Measurements from ENCODE around the gene TUBA3E.
"Not testable (repeated sequence)": the region's sequence is repeated elsewhere in the genome, so short reads cannot be mapped to it uniquely, and the experiment has no call there.

Gene TUBA3E

DNA sequence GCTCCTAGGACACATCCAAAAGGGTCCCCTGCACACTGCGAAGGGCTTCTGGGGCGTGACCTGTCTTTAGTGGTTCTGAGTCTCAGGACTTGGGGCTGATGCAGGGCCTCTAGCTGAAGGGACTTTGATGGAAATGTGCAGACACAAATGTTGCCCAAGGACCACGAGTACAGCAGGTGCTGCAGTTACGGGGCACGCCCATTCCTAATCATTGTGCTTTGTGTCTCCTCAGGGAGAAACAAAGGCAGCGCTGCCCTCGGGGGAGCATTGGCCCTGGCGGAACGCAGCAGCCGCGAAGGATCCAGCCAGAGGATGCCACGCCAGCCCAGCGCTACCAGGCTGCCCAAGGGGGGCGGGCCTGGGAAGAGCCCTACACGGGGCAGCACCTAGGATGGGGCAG, 8.0 kb downstream of the TUBA3E start:
- no peak for DNase-seq

DNA sequence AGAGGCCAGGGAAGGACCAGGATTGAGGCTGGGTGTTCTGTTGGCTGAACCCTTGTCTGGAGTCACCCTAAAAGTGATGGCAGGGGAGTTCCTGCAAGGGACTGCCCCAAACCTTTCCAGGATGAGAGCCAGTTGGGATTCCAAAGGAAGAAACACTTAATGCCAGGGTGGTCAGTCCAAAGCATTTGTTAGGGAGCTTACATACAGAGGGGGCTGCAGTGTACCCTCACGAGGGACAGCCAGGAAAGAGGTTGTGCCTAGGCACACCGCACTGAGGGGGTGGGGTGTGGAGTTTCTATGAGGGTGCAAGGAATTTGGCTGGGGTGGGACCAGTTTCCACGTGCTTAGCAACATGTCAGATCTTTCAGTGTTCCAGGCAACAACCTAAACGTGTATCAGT, 9.3 kb downstream of the TUBA3E start:
- DNase-seq: not testable (repeated sequence)

GRCh38 chr2:130187859-130188792, 10.1 kb downstream of the TUBA3E start:
- DNase-seq: not testable (repeated sequence)

GRCh38 chr2:130187268-130187667, 11.0 kb downstream of the TUBA3E start:
- DNase-seq: no peak

DNA sequence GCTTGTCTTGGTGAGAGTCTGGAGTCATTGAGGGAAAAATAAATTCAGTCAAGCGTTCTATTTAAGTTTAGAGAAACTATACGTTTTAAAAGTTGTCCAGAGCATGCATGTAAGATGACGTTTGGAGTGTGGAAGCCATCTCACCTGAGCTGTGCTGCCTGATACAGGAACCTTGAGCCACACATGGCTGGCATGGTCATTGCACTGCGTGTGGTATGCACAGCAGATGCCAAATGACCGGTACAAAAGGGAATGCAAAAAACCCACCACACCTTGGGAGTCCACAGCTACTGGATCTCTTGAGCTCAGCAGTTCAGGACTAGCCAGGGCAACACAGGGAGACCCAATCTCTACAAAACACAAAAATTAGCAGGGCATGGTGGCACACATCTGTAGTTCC, 11.8 kb downstream of the TUBA3E start:
- no peak for DNase-seq

GRCh38 chr2:130185896-130186295, 12.3 kb downstream of the TUBA3E start:
- DNase-seq: no peak

- no peak for DNase-seq
These were observed 12.8 kb downstream of the TUBA3E start for GRCh38 chr2:130185436-130185835.

- no peak for DNase-seq
These were observed 14.5 kb downstream of the TUBA3E start for GRCh38 chr2:130183512-130184373.

DNA sequence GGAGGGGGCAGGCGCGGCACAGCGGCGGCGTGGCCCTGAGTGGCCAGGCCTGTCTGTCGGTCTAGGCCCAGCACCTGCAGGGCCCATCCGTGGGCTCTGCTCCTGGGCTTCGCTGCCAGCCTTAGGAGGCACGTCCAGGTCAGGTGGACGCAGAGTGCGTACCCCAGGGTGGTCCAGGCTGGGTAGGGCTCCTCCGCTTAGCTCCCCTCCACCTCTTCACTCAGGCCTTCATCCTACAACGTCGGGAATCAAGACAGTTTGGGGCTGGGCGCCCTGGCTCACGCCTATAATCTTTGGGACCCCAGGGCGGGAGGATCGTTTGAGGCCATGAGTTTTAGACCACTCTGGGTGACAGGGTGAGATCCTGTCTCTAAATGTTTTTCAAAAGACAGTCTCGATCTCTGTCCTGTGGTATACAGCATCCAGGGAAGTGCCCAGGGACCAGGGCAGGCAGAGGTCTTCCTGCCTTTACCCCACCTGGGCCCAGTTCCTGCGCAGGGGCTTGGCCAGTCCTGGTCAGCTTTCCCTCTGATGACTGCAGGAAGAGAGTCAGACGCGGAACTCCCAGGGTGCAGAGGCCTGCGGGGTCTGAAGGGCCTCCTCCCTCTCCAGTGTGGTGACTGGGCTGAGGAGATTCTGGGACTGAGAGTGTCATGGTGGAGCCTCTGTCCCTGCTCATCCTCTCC, 15.3 kb downstream of the TUBA3E start:
- DNase-seq: not testable (repeated sequence)

- DNase-seq: peak; percentile 55
These were observed 16.2 kb downstream of the TUBA3E start, which contains the start of gene MZT2B for GRCh38 chr2:130181880-130182682. TSS of gene MZT2B (plus strand) at chr2:130182262. CDS start at chr2:130182283, 21 bp downstream.

DNA sequence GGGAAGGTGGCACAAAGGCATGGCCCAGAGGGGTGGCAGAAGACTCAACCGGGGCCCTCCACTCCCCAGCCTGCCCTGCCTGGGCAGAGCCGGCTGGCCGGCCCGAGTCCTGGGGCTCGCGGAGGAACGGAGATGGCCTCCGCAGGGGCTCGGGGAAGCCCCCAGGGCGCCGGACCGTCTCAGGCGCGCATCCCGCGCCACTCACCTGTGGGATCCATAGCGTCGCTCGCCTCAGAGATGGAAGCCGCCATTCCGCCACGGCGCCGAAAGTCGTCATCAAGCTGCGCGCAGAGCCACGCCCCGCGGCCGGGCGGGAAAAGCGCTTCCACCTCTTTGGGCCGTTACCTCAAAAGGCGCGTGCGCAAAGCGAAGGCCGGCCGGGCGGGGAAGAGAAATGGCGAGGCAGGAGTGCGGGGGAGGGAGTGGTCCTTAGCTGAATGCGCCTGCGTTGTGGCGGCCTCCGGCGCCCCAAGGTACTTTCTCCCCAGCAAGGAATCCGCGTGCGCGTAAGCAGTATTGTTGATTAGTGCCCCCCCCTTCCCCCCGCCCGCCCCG, 16.8 kb downstream of the TUBA3E start, which contains the start of gene SMPD4:
SMPD4 (minus strand) TSS at position 278 of the 555 bp plus-strand sequence. CDS start 5,010 bp downstream, outside the sequence.
- peak; percentile 51 for DNase-seq

- not testable (repeated sequence) for DNase-seq
These were observed 17.6 kb downstream of the TUBA3E start for GRCh38 chr2:130180404-130181324.

GRCh38 chr2:130174866-130175265, 23.4 kb downstream of the TUBA3E start:
- not testable (repeated sequence) for DNase-seq

DNA sequence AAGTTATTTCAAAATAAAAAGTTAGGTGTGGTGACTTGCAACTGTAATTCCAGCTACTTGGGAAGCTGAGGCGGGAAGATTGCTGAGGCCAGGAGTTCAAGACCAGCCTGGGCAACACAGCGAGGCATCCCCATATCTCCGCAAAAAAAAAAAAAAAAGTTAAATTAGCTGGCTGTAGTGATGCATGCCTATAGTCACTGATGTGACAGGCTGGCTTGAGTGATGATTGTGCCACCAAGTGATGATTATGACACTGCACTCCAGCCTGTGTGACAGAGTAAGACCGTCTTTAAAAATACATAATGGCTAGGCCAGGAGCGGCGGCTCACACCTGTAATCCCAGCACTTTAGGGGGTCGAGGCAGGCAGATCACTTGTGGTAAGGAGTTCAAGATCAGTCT, 28.3 kb downstream of the TUBA3E start:
- no peak for DNase-seq

DNA sequence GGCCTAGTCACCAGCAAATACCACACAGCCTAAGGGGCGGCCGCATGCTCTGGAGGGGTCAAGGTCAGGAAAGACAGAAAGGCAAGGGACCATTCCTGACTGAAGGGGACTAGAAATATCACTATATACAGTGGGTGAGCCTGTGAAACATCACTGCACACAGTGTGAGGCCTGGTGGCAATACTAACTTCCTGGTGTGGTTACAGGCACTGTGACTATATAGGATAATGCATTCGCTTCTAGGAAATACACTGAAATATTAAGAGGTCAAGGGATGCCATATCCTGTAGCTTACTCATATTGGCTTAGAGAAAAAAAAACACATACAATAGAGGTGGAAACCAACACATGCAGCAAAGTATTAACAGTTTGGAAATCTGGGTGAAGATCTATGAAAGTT, 29.1 kb downstream of the TUBA3E start:
- DNase-seq: not testable (repeated sequence)

- not testable (repeated sequence) for DNase-seq
These were observed 31.6 kb downstream of the TUBA3E start for GRCh38 chr2:130166611-130167010.

DNA sequence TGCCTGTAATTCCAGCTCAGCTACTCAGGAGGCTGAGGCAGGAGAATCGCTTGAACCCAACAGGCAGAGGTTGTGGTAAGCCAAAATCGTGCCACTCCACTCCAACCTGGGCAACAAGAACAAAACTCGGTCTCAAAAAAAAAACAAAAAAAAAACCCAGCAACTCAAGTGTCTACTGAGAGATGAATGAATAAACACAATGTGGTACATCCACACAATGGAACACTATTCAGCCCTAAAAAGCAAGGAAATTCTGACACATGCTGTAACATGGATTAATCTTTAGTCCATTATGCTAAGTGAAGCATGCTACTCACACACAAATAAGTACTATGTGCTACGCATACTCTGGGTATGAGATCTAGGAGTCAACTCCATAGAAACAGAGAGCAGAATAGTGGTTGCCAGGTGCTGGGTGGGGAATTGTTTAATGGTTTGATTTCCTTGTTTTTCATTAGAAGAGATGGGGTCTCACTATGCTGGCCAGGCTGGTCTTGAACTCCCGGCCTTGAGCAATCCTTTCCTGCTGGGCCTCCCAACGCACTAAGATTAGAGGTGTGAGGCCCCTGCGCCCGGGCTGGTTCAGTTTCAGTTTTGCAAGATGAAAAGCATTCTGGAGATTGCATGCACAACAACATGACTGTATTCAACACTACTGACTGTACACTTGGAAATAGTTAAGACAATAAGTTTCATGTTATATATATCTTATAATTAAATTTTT, 32.8 kb downstream of the TUBA3E start:
- no peak for DNase-seq

DNA sequence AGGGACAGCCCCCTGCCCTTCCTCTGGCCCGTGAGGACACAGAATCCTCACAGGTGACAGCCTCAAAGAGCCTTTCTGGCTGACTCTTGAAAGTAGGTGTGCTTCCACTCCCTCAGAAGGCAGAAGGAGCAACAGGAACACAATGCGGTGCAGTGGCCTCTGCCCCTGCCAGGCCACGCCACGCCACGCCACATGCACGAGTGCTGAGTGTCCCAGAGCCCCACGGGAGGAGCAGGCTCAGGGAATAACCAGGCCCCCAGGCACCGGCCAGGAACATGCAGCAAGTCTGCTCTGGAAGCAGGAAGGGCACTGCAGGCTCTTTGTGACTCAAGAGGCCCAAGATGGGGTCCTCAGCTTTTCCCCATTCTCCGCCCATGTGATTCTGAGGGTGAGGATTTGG, 35.3 kb downstream of the TUBA3E start:
- DNase-seq: no peak

DNA sequence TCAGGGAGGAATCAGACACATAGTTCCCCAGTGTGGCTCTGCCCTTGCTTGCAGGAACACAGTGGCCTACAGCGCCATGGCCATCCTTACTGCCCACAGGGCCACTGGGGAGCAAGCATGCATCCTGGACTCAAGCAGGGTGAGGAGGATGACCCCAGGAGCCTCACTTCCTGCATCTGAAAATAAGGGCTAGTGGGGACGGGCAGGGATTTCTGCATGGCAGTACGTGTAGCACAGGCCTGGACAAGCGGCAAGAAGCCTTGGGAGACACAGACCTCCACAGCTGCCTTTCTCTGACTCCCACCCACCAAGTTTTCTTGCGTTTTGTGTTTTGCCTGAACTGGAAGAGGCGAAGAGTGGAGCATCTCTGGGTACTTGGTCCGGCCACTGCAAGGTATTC, 35.8 kb downstream of the TUBA3E start:
- DNase-seq: not testable (repeated sequence)
